Endothelial cell of umbilical vein (primary cell): ENCODE measurements around the gene KRTAP5-2. TPM values are rescaled to one million over a fixed set of nuclear protein-coding genes. Genes with fewer than 3 reads are reported as not detected.

Experiments used
- BruUV-seq: library from RNA; stranded (reverse); fragments of 400-500 nt; replicated peaks from 2 replicates; lab custom pipeline; 2021; lab: Mats Ljungman, UMichigan
- CTCF ChIA-PET: fragments of 300-600, 350-600 bp; sonication (Branson Sonifier 250); formaldehyde crosslinking; loops from one replicate; lab custom pipeline; 2021; ENCODE audit warnings: antibody characterized with exemption, inconsistent platforms; lab: Charles Lee
- POLR2A ChIA-PET: fragments of 300-600, 350-600 bp; sonication (Branson Sonifier 250); formaldehyde crosslinking; loops from one replicate; lab custom pipeline; 2021; ENCODE audit warnings: antibody characterized with exemption, inconsistent platforms; lab: Charles Lee
- DNase-seq: peaks from one replicate; pipeline ENCODE4 v3.0.0-alpha.2; 2011; ENCODE audit warnings: low read depth, low spot score
- FAIRE-seq: peaks from 2 replicates; lab custom pipeline; 2011; peaks lifted over from hg19 to GRCh38; lab: Jason Lieb, UNC
- H2AFZ ChIP-seq: 2 replicates; pipeline ENCODE4 v1.6.0; 2012; ENCODE audit warnings: low read depth, low read length, control low read depth, inconsistent platforms
- H3K27ac ChIP-seq: 2 replicates; pipeline ENCODE4 v1.5.1; 2011; ENCODE audit warnings: low read depth, mild to moderate bottlenecking, control low read depth, low read length, moderate library complexity; ENCODE audit not compliant: insufficient read depth
- H3K27me3 ChIP-seq, 2 experiments: 2 replicates each; pipeline versions ENCODE4 v1.6.0 to v1.6.1; 2011; ENCODE audit warnings: low read length in 2 of 2, mixed read lengths in 1 of 2; ENCODE audit not compliant: control insufficient read depth in 2 of 2, insufficient read depth in 2 of 2
- H3K36me3 ChIP-seq, 2 experiments: 2 replicates in 1 of 2; 3 replicates in 1 of 2; pipeline ENCODE4 v1.5.1; 2011; ENCODE audit warnings: low read length in 2 of 2, mild to moderate bottlenecking in 1 of 2, moderate library complexity in 1 of 2; ENCODE audit not compliant: control insufficient read depth in 2 of 2, insufficient read depth in 2 of 2; ENCODE audit errors: extremely low read depth in 1 of 2
- H3K4me1 ChIP-seq: 3 replicates; pipeline ENCODE4 v1.5.1; 2011; ENCODE audit warnings: mild to moderate bottlenecking, low read length; ENCODE audit not compliant: control insufficient read depth, insufficient read depth; ENCODE audit errors: extremely low read depth
- H3K4me2 ChIP-seq: 2 replicates; pipeline ENCODE4 v1.6.1; 2011; ENCODE audit warnings: low read length, control low read depth, mixed read lengths; ENCODE audit not compliant: insufficient read depth
- H3K4me3 ChIP-seq, 3 experiments: fragments of 200-600 bp in 1 of 3; sonication (generic), shearing (Covaris generic) in 1 of 3; replicated peaks in 1 of 3; 2 replicates each; pipeline ENCODE4 v1.5.1; 2011 to 2016; ENCODE audit warnings: control low read depth in 3 of 3, low read length in 3 of 3, mild to moderate bottlenecking in 2 of 3, inconsistent platforms in 1 of 3, low read depth in 1 of 3, moderate library complexity in 1 of 3; ENCODE audit not compliant: insufficient read depth in 1 of 3
- H3K79me2 ChIP-seq: 2 replicates; pipeline ENCODE4 v1.6.0; 2012; ENCODE audit warnings: low read length, inconsistent platforms; ENCODE audit not compliant: control insufficient read depth, insufficient read depth
- H3K9ac ChIP-seq: replicated peaks from 2 replicates; pipeline ENCODE3; 2011; ENCODE audit warnings: low read length, control low read depth; ENCODE audit not compliant: insufficient read depth; ENCODE audit errors: extremely low read depth
- H3K9me1 ChIP-seq: replicated peaks from 3 replicates; pipeline ENCODE4 v1.6.0; 2011; ENCODE audit warnings: mild to moderate bottlenecking, low read length; ENCODE audit not compliant: control insufficient read depth, insufficient read depth; ENCODE audit errors: extremely low read depth
- H3K9me3 ChIP-seq: replicated peaks from 2 replicates; pipeline ENCODE4 v1.5.1; 2012; ENCODE audit warnings: low read length, inconsistent platforms; ENCODE audit not compliant: control insufficient read depth, insufficient read depth
- H4K20me1 ChIP-seq: replicated peaks from 2 replicates; pipeline ENCODE3; 2011; ENCODE audit warnings: mild to moderate bottlenecking, low read length; ENCODE audit not compliant: control insufficient read depth, insufficient read depth; ENCODE audit errors: extremely low read depth
- EZH2 ChIP-seq: IDR thresholded peaks from 2 replicates; pipeline ENCODE4 v1.6.1; 2012; ENCODE audit warnings: borderline replicate concordance, low read depth, mild to moderate bottlenecking, moderate library complexity, low read length, inconsistent platforms; ENCODE audit not compliant: severe bottlenecking
- FOS ChIP-seq: IDR thresholded peaks from 2 replicates; pipeline ENCODE4 v1.6.1; 2011; ENCODE audit warnings: mild to moderate bottlenecking, low read length, moderate library complexity, borderline replicate concordance; ENCODE audit not compliant: insufficient read depth
- GATA2 ChIP-seq: IDR thresholded peaks from 2 replicates; pipeline ENCODE4 v1.7.0; 2011; ENCODE audit warnings: low read depth, mild to moderate bottlenecking, moderate library complexity, mixed read lengths, low read length; ENCODE audit not compliant: insufficient read length, insufficient read depth
- JUN ChIP-seq: IDR thresholded peaks from 2 replicates; pipeline ENCODE4 v1.6.1; 2011; ENCODE audit warnings: borderline replicate concordance, low read depth; ENCODE audit not compliant: insufficient read length, insufficient read depth
- MYC ChIP-seq: IDR thresholded peaks from one replicate; pipeline ENCODE4 v1.6.1; 2011; ENCODE audit warnings: mild to moderate bottlenecking, low read depth, low read length
- POLR2A ChIP-seq: IDR thresholded peaks from 2 replicates; pipeline ENCODE4 v1.6.1; 2012; ENCODE audit warnings: low read depth, mild to moderate bottlenecking, control low read depth, low read length
- POLR2AphosphoS5 ChIP-seq: IDR thresholded peaks from 2 replicates; pipeline ENCODE4 v1.6.1; 2012; ENCODE audit warnings: low read depth, mild to moderate bottlenecking, control low read depth, low read length, moderate library complexity; ENCODE audit not compliant: insufficient read depth
- dilution Hi-C: fragments of 300-500 bp; cut with MboI; formaldehyde crosslinking; loops from one replicate; pipeline ENCODE4 v1.15.0; 2019; ENCODE audit warnings: low sequenced_read_pairs; ENCODE audit not compliant: extremely low pct_ligation_motif_present
- intact Hi-C: fragments of 100-400 bp; cut with micrococcal nuclease; formaldehyde crosslinking; loops from one replicate; pipeline ENCODE4 v1.10.0; 2022
- polyA plus RNA-seq, 4 experiments: library from polyadenylated mRNA; depleted of rRNA in 3 of 4; stranded (reverse) in 3 of 4; unstranded in 1 of 4; fragments of >200 nt; gene quantifications; 2 replicates each; pipeline versions ENCODE4 v1.2.1 to v1.2.3, GENCODE V29; 2011 to 2012; ENCODE audit warnings: missing spikeins in 1 of 4
- total RNA-seq: library from RNA; stranded (reverse); gene quantifications from 2 replicates; pipeline ENCODE4 v1.2.3, GENCODE V29; 2021
- TF ChIP-seq, protein P1 (sequence below): IDR thresholded peaks from 2 replicates; pipeline ENCODE4 v1.6.1; 2011; ENCODE audit not compliant: insufficient read depth, insufficient read length
- TF ChIP-seq, protein P2 (sequence below), 2 donors: IDR thresholded peaks; 1 replicate in 1 of 2; 2 replicates in 1 of 2; pipeline ENCODE4 v1.5.1; 2011; ENCODE audit warnings: low read length in 2 of 2, mild to moderate bottlenecking in 2 of 2, moderate library complexity in 2 of 2, control low read depth in 1 of 2, inconsistent platforms in 1 of 2, low read depth in 1 of 2; ENCODE audit not compliant: insufficient read depth in 1 of 2; ENCODE audit errors: extremely low read depth in 1 of 2

Gene KRTAP5-2
- total and polyA plus RNA-seq, 2 donors (not counting 3 experiments of a cell fraction or from before 2014, with no cell fraction given): not detected

DNA sequence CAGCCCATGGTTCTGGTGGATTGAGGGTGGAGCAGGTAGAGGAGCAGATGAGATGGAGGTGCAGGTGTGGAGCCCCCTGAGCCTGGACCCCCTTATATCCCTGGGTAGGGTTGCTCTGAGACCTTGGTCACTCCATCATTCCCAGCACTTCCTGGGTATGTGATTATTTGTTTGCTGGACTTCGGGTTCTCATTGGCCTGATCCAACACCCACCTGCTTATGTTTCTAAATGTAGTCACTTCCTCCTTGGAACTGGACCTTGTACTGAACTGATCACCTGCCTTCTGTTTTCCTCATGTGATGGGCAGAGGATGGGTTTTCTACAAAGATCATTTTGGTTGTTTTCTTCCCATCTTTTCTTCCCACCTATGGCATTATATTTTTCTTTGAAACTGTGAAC, 24.0 kb upstream of the KRTAP5-2 start, which contains the start of gene KRTAP5-4:
Gene KRTAP5-4, minus strand, starts transcription at position 53 of the 400 bp plus-strand sequence. Its CDS starts 45 bp downstream, at position 8.
- POLR2A ChIA-PET: no interaction called here
- dilution Hi-C loops: no loop called here
- Histone ChIP-seq H3K27me3 (no peaks in the 10 kb centered on the region), H2AFZ (no peak within 1 kb of the TSS), H3K4me2 (no peak within 1 kb of the TSS), H3K27ac (no peak within 1 kb of the TSS), H3K4me1 (no peaks in the 10 kb centered on the region), H3K9me3 (no peaks in the 10 kb centered on the region), H3K4me3 (no peak within 1 kb of the TSS), H3K36me3 (no peaks in the 10 kb centered on the region), H3K9me1 (no peaks in the 10 kb centered on the region), H3K9ac (no peak within 1 kb of the TSS), H4K20me1 (no peaks in the 10 kb centered on the region), H3K79me2 (no peaks in the 10 kb centered on the region)
- FAIRE-seq (no peak), DNase-seq (no peak)
- CTCF ChIA-PET: interaction anchor here (1.1 to 2.4 kb wide), 2 partner anchors 27 to 47 kb away, joined by 3 to 7 read pairs; no protein-coding TSS in a partner anchor
- no TSS peak for BruUV-seq
- no peak for TF ChIP-seq JUN
- no peak for TF ChIP-seq GATA2
- TF ChIP-seq POLR2A: no peak
- TF ChIP-seq EZH2: no peak
- no peak for TF ChIP-seq FOS
- intact Hi-C loops: no loop called here

DNA sequence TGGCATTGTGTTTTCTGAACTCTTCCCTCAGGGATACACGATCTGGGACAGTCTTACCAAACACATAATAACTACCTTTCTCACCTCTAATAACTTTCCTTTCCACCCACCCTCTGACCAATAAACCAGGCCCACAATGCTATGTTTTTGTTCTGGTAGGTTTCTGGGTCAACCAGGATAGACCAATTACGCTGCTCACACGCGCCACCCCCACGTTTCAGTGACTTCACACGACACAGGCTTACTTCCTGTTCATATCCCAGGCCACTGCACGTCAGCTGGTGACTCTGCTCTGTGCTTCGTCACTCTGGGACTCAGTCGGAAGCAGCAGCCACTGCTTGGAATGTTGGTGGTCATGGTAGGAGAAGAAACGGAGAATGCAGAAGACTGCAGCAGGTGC, 21.4 kb upstream of the KRTAP5-2 start:
- BruUV-seq: no TSS peak
- no peak for FAIRE-seq
- intact Hi-C loops: loop anchor here (1.0 kb wide), 1 partner anchor 19 kb away; no protein-coding TSS in a partner anchor

More for the DNA sequence above, 21.4 kb upstream of the KRTAP5-2 start:
- Histone ChIP-seq H4K20me1 (no peaks in the 10 kb centered on the region), H3K4me1 (no peaks in the 10 kb centered on the region), H3K27ac (no peak overlapping the region), H3K9me1 (no peaks in the 10 kb centered on the region), H3K4me2 (no peak overlapping the region), H3K36me3 (no peaks in the 10 kb centered on the region), H3K4me3 (no peak overlapping the region), H3K79me2 (no peaks in the 10 kb centered on the region), H2AFZ (no peak overlapping the region), H3K9me3 (no peaks in the 10 kb centered on the region), H3K27me3 (peaks cover 2 to 4% of the 10 kb centered on the region in 2 experiments), H3K9ac (no peak overlapping the region)
- CTCF ChIA-PET: interaction anchor here (1.6 to 3.5 kb wide), 2 partner anchors 24 to 33 kb away, joined by 3 to 24 read pairs; no protein-coding TSS in a partner anchor
- POLR2A ChIA-PET: no interaction called here
- DNase-seq: no peak
- dilution Hi-C loops: no loop called here
- TF ChIP-seq MYC: no peak
- no peak for TF ChIP-seq FOS
- TF ChIP-seq, protein P1, sequence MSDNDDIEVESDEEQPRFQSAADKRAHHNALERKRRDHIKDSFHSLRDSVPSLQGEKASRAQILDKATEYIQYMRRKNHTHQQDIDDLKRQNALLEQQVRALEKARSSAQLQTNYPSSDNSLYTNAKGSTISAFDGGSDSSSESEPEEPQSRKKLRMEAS: no peak
- no peak for TF ChIP-seq GATA2
- TF ChIP-seq, protein P2, sequence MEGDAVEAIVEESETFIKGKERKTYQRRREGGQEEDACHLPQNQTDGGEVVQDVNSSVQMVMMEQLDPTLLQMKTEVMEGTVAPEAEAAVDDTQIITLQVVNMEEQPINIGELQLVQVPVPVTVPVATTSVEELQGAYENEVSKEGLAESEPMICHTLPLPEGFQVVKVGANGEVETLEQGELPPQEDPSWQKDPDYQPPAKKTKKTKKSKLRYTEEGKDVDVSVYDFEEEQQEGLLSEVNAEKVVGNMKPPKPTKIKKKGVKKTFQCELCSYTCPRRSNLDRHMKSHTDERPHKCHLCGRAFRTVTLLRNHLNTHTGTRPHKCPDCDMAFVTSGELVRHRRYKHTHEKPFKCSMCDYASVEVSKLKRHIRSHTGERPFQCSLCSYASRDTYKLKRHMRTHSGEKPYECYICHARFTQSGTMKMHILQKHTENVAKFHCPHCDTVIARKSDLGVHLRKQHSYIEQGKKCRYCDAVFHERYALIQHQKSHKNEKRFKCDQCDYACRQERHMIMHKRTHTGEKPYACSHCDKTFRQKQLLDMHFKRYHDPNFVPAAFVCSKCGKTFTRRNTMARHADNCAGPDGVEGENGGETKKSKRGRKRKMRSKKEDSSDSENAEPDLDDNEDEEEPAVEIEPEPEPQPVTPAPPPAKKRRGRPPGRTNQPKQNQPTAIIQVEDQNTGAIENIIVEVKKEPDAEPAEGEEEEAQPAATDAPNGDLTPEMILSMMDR (IDR thresholded peaks at IDR 0.05; ENCODE audit: extremely low read depth in 1 of 2, insufficient read depth in 1 of 2, low read depth in 1 of 2, low read length in 2 of 2): no peak
- TF ChIP-seq JUN: no peak
- TF ChIP-seq EZH2: no peak
- no peak for TF ChIP-seq POLR2AphosphoS5
- no peak for TF ChIP-seq POLR2A
